ENCODE results near the gene PRSS33.

GRCh38 chr16:2786826-2787151, 571 bp downstream of the PRSS33 start:
- no peak for TF ChIP-seq CTCF (IDR thresholded peaks at IDR 0.05)
- no peak for TF ChIP-seq TAF1 (IDR thresholded peaks at IDR 0.05; ENCODE audit: borderline replicate concordance, low read depth, low read length)
- TF ChIP-seq FOXM1 (IDR thresholded peaks at IDR 0.05; ENCODE audit: low read depth), result no peak
- TF ChIP-seq RCOR1 (IDR thresholded peaks at IDR 0.05; ENCODE audit: low read length), result no peak
- TF ChIP-seq, protein P1, sequence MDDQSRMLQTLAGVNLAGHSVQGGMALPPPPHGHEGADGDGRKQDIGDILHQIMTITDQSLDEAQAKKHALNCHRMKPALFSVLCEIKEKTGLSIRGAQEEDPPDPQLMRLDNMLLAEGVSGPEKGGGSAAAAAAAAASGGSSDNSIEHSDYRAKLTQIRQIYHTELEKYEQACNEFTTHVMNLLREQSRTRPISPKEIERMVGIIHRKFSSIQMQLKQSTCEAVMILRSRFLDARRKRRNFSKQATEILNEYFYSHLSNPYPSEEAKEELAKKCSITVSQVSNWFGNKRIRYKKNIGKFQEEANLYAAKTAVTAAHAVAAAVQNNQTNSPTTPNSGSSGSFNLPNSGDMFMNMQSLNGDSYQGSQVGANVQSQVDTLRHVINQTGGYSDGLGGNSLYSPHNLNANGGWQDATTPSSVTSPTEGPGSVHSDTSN (IDR thresholded peaks at IDR 0.05), result no peak
- TF ChIP-seq POLR2AphosphoS5 (IDR thresholded peaks at IDR 0.05; ENCODE audit: low read depth, low read length), result no peak
- no peak for TF ChIP-seq REST (IDR thresholded peaks at IDR 0.05; ENCODE audit: low read depth, low read length)
- TF ChIP-seq SIN3A (IDR thresholded peaks at IDR 0.05; ENCODE audit: borderline replicate concordance, low read depth, low read length), result no peak
- TF ChIP-seq NFIC (IDR thresholded peaks at IDR 0.05; ENCODE audit: borderline replicate concordance), result no peak
- TF ChIP-seq EP300 (IDR thresholded peaks at IDR 0.05; ENCODE audit: borderline replicate concordance in 1 of 2, low read depth in 1 of 2, low read length in 1 of 2), result no peak
- TF ChIP-seq, protein P2, sequence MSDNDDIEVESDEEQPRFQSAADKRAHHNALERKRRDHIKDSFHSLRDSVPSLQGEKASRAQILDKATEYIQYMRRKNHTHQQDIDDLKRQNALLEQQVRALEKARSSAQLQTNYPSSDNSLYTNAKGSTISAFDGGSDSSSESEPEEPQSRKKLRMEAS (IDR thresholded peaks at IDR 0.05; ENCODE audit: low read depth), result no peak

All from SK-N-SH (cell line).